HUES6 (cell line): Measurements from ENCODE around the gene FEM1A.
"Not testable (repeated sequence)": the region's sequence is repeated elsewhere in the genome, so short reads cannot be mapped to it uniquely, and the experiment has no call there.

Experiments
- H3K27ac ChIP-seq: 2 replicates; pipeline ENCODE4 v1.7.0; 2013; ENCODE audit warnings: low read depth, mild to moderate bottlenecking, low read length, inconsistent platforms
- H3K27me3 ChIP-seq: 2 replicates; pipeline ENCODE4 v1.6.1; 2013; ENCODE audit warnings: low read length; ENCODE audit not compliant: control insufficient read depth, insufficient read depth
- H3K36me3 ChIP-seq: 2 replicates; pipeline ENCODE4 v1.6.1; 2013; ENCODE audit warnings: low read length; ENCODE audit not compliant: control insufficient read depth, insufficient read depth
- H3K4me1 ChIP-seq: 2 replicates; pipeline ENCODE4 v1.6.1; 2013; ENCODE audit warnings: low read length; ENCODE audit not compliant: control insufficient read depth, insufficient read depth
- H3K4me3 ChIP-seq: 2 replicates; pipeline ENCODE4 v1.5.1; 2013; ENCODE audit warnings: low read depth, low read length
- H3K9ac ChIP-seq: one replicate; pipeline ENCODE4 v1.6.1; 2013; ENCODE audit warnings: mild to moderate bottlenecking, low read length
- H3K9me3 ChIP-seq: 2 replicates; pipeline ENCODE4 v1.6.1; 2013; ENCODE audit warnings: low read depth, low read length; ENCODE audit not compliant: control insufficient read depth, insufficient read depth

Gene FEM1A

DNA sequence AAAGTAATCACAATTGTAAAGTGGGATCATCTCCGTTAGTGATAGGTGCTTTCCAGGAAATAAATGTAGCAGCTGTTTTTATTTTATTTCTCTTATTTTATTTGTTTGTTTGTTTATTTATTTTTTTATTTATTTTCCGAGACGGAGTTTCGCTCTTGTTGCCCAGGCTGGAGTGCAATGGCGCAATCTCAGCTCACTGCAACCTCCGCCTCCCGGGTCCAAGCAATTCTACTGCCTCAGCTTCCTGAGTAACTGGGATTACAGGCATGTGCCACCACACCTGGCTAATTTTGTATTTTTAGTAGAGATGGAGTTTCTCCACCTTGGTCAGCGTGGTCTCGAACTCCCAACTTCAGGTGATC, 40.4 kb downstream of the FEM1A start:
- Histone ChIP-seq H3K27me3 (peaks cover 17% of the 10 kb centered on the region), H3K4me3 (peak overlapping the region; percentile 72)
- H3K36me3 ChIP-seq, H3K4me1 ChIP-seq, H3K27ac ChIP-seq, H3K9me3 ChIP-seq, H3K9ac ChIP-seq: not testable (repeated sequence)

DNA sequence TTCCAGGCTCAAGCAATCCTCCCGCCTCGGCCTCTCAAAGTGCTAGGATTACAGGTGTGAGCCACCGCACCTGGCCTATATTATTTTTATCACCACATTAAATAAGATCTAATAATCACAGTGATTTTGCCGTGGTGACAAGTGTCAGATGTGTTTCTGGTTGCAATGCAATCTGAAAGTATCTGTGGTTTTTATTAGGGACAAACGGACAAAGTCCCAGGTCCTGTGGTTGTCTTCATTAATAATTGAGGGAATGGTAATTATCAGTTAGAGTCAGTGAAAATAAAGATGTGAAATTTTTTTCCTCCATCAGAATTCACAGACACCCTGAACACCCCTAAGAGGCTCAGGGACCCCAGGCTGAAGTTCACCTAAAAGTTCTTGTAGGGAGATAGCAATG, 41.2 kb downstream of the FEM1A start:
- no peaks in the 10 kb centered on the region for H3K9me3 ChIP-seq
- H3K27me3 ChIP-seq: peaks cover 17% of the 10 kb centered on the region
- peaks cover 6% of the 10 kb centered on the region for H3K36me3 ChIP-seq
- H3K4me1 ChIP-seq: no peaks in the 10 kb centered on the region
- no peak overlapping the region for H3K9ac ChIP-seq
- H3K4me3 ChIP-seq: no peak overlapping the region
- no peak overlapping the region for H3K27ac ChIP-seq

DNA sequence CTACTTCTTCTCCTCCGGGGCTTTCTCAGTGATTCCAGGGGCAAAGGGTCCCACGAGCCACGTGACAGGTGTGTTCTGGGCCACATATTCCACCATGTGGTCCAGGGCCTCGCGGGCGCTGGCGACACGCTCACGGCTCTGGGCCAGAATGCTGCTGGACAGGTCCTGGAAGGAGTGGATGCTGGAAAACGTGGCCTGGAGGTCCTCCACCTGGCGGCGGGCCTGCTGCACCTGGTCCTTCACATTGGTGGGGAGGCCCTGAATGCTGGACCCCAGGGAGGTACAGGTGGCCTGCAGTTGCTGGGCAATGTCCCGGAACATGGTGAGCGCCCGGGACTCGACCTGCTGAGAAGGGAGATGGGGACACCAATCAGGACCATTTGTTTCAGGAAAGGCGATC, 47.7 kb downstream of the FEM1A start:
- Histone ChIP-seq H3K4me3 (no peak overlapping the region), H3K27ac (no peak overlapping the region), H3K9me3 (no peaks in the 10 kb centered on the region), H3K9ac (no peak overlapping the region), H3K36me3 (peaks cover 54% of the 10 kb centered on the region), H3K27me3 (no peaks in the 10 kb centered on the region), H3K4me1 (no peaks in the 10 kb centered on the region)

DNA sequence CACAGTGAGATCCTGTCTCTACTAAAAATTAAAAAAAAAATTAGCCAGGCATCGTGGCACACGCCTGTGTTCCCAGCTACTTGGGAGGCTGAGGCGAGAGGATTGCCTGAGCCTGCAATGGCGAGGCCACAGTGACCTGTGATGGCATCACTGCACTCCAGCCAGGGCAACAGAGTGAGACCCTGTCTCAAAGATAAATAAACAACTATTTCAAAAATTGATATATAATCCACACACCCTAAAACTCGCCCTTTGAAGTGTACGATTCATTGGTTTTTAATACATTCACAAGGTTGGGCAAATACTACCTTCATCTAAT, 52.1 kb downstream of the FEM1A start:
- H3K27ac ChIP-seq: no peak overlapping the region
- no peak overlapping the region for H3K4me3 ChIP-seq
- no peak overlapping the region for H3K9ac ChIP-seq
- H3K27me3 ChIP-seq: no peaks in the 10 kb centered on the region
- no peaks in the 10 kb centered on the region for H3K9me3 ChIP-seq
- H3K36me3 ChIP-seq: peaks cover 77% of the 10 kb centered on the region
- no peaks in the 10 kb centered on the region for H3K4me1 ChIP-seq

DNA sequence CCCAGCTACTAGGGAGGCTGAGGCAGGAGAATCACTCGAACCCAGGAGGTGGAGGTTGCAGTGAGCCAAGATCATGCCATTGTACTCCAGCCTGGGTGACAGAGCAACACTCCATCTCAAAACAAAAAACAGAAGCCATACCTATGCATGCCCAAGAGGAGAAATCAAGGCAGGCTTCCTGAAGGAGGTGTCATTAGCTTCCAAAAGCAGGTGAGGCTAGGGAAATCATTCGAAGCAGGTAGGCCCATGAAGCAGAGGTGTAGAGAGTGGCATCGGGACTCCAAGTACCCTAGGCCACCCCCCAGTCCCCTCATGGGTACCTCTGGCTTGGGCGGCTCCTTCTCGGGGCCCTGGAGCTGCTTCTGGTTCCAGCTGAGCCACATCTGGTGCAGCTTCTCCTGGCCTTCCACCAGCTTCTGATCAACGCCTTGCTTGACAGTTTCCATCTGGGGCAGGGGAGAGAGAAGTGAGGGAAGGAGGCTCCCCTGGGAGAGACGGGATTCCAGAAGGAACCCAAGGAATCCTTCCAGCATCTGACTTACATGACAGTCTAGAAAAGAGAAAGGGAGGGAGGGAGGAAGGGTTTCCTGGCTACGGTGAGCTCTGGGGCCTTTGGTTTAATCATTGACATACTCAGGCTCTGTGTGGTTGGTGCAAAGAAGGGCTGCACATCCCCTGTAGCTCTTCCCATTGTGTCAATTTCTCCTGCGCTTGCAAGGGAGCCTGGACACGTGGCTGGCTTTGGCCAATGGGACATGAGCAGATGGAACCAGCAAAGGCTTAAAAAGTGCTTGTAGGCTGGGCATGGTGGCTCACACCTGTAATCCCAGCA, 53.0 kb downstream of the FEM1A start:
- Histone ChIP-seq H3K9ac (no peak overlapping the region), H3K36me3 (peaks cover 75% of the 10 kb centered on the region), H3K27me3 (no peaks in the 10 kb centered on the region), H3K4me3 (no peak overlapping the region), H3K27ac (no peak overlapping the region), H3K9me3 (no peaks in the 10 kb centered on the region), H3K4me1 (no peaks in the 10 kb centered on the region)

DNA sequence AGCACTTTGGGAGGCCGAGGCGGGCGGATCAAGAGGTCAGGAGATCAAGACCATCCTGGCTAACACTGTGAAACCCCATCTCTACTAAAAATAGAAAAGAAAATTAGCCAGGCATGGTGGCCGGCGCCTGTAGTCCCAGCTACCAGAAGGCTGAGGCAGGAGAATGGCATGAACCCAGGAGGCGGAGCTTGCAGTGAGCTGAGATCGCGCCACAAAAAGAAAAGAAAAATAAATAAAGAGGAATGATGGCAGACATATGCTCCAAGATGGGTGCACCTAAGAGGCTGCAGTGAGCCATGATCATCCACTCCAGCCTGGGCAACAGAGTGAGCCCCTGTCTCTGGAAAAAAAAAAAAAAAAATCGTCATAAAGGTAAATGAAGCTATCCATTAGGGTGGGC, 54.4 kb downstream of the FEM1A start:
- peaks cover 73% of the 10 kb centered on the region for H3K36me3 ChIP-seq
- H3K9me3 ChIP-seq, H3K4me1 ChIP-seq, H3K9ac ChIP-seq, H3K4me3 ChIP-seq, H3K27me3 ChIP-seq, H3K27ac ChIP-seq: not testable (repeated sequence)

DNA sequence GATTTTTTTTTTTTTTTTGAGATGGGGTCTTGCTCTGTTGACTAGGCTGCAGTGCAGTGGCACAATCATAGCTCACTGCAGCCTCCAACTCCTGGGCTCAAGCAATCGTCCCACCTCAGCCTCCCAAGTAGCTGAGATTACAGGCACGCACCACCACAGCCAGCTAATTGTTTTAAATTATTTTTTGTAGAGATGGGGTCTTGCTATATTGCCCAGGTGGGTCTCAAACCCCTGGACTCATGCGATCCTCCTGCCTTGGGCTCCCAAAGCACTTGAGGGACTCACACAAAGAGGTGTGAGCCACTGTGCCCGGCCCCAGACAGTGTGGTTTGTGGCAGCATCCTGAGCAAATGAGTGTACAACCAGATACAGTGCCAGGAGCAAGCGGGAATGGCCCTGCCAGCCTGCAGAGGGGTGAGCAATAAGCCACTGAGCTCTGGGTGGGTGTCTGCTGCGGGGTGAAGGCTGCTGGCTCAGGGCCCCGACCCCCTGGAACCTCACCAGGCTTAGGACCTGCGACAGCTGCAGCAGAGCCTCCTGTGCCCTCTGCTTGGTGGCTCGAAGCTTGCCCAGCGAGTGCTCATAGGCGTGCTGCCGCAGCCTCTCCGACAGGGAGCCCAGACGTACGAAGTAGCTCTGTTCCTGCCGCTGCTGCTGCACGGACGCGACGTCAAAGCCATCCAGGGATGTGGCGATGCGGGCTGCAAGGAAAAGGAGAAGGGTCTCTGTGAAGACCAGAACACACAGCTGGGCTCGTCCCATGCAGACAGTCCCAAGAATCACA, 55.8 kb downstream of the FEM1A start:
- H3K36me3 ChIP-seq: peaks cover 75% of the 10 kb centered on the region
- H3K27ac ChIP-seq: no peak overlapping the region

DNA sequence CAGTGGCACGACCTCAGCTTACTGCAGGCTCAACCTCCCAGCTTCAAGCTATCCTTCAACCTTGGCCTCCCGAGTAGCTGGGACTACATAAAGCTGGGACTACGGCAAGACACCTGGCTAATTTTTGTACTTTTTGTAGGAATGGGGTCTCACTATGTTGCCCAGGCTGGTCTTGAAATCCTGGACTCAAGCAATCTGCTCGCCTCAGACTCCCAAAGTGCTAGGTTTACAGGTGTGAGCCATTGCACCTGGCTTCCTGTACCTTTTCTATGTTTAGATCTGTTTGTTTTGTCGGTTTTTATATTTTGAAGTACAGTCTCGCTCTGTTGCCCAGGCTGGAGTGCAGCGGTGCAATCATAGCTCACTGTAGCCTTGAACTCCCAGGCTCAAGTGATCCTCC, 57.5 kb downstream of the FEM1A start:
- no peak overlapping the region for H3K27ac ChIP-seq
- H3K36me3 ChIP-seq: peaks cover 66% of the 10 kb centered on the region

More for the DNA sequence above, 55.8 kb downstream of the FEM1A start:
- Histone ChIP-seq H3K27me3 (no peaks in the 10 kb centered on the region), H3K9ac (no peak overlapping the region), H3K4me3 (no peak overlapping the region), H3K4me1 (no peaks in the 10 kb centered on the region), H3K9me3 (no peaks in the 10 kb centered on the region)

More for the DNA sequence above, 57.5 kb downstream of the FEM1A start:
- Histone ChIP-seq H3K9ac (no peak overlapping the region), H3K4me1 (no peaks in the 10 kb centered on the region), H3K4me3 (no peak overlapping the region), H3K9me3 (no peaks in the 10 kb centered on the region), H3K27me3 (no peaks in the 10 kb centered on the region)
